GM10266 (cell line): ENCODE results near the gene HRNR.

Source experiments
- DNase-seq: peaks from one replicate; pipeline ENCODE4 v3.0.0; 2012; ENCODE audit errors: extremely low spot score
- CTCF ChIP-seq: IDR thresholded peaks from 2 replicates; pipeline ENCODE4 v1.5.1; 2012; ENCODE audit warnings: mild to moderate bottlenecking, low read depth; ENCODE audit not compliant: control insufficient read depth, insufficient read depth; ENCODE audit errors: missing control alignments

The HRNR gene

GRCh38 chr1:152197361-152197941 is 26.5 kb downstream of the HRNR start:
- no peak for TF ChIP-seq CTCF
- DNase-seq: no peak

DNA sequence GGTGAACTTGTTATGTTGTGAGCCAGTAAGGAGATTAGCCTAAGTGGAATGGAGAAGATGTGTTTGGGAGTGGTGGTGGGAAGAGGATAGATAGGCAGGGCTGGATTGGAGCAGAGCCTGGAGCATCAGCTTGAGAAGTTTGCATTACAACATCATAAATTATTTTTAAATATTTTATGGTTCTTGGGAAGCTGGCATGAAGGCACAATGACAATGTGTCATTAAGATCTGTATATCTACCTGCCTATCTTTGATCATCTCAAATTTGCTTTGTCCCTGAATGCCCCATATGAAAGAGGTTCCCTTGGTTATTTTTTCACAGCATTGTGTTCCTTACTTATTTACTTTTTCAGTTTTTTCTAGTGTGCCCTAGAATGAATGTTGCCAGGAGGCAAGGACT is 32.3 kb downstream of the HRNR start:
- DNase-seq: no peak
- no peak for TF ChIP-seq CTCF

GRCh38 chr1:152191260-152191659 is 32.7 kb downstream of the HRNR start:
- DNase-seq: no peak
- no peak for TF ChIP-seq CTCF

DNA sequence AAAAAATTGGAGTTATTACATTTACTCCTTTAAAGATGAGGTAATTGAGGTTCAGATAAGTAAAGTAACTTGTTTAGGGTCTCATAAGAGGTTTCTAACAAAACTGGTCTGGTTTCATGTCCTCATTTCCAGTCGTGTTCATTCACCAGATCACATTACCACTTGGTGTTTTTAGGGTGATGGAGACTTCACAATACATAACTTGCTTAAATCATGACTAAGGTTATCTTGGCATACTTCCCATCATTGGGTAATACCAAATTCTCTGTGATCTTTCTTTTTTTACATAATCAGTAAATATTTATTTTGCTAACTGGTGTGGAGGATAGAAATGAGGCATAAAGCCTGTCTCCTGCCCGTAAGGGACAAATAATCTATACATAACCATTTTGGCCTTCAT is 33.4 kb downstream of the HRNR start:
- DNase-seq: no peak
- no peak for TF ChIP-seq CTCF

- peak; percentile 78 for DNase-seq
- TF ChIP-seq CTCF: peak; percentile 78
Measured at GRCh38 chr1:152189657-152190442, 34.1 kb downstream of the HRNR start.

GRCh38 chr1:152188673-152189591 is 35.1 kb downstream of the HRNR start:
- peak; percentile 87 for TF ChIP-seq CTCF
- peak; percentile 66 for DNase-seq
